ENCODE measurements around the gene PRSS1. TPM values are rescaled to one million over a fixed set of nuclear protein-coding genes. Genes with fewer than 3 reads are reported as not detected.
"Not testable (repeated sequence)": the region's sequence is repeated elsewhere in the genome, so short reads cannot be mapped to it uniquely, and the experiment has no call there.

PRSS1 gene
- total RNA-seq, 1 donor from 2014 or later: not detected

DNA sequence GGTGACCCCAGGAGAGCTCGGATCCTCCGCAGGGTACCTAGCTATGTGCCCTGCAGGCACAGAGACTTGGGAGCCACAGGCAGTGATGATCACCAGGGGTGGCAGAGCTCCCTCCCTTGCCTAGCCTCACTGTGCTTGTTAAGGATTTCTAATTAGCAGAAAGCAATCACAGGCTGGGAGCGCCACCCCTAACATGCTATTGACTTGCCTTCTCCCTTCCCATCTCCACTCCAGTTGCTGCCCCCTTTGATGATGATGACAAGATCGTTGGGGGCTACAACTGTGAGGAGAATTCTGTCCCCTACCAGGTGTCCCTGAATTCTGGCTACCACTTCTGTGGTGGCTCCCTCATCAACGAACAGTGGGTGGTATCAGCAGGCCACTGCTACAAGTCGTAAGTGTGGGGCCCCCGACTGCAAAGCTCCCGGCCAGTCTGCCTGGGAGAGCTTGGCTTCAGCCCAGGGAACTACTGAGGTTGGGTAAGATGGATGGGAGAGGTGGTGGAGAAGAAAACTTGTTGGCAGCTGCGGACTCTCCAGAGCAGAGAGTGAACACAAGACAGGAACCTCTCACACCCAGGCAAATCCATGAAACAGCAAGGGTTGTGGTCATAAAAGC lies 1.2 kb downstream of the PRSS1 start:
- Histone ChIP-seq H3K4me1 (no peaks in the 10 kb centered on the region), H3K27me3 (no peaks in the 10 kb centered on the region), H3K4me3 (no peak overlapping the region), H3K27ac (no peak overlapping the region), H3K9me3 (no peaks in the 10 kb centered on the region), H3K36me3 (no peaks in the 10 kb centered on the region)
- no peak for DNase-seq (ENCODE audit: low spot score in 2 of 2)
- intact Hi-C loops (cut with DNase I): no loop called here
- TF ChIP-seq, protein P1, sequence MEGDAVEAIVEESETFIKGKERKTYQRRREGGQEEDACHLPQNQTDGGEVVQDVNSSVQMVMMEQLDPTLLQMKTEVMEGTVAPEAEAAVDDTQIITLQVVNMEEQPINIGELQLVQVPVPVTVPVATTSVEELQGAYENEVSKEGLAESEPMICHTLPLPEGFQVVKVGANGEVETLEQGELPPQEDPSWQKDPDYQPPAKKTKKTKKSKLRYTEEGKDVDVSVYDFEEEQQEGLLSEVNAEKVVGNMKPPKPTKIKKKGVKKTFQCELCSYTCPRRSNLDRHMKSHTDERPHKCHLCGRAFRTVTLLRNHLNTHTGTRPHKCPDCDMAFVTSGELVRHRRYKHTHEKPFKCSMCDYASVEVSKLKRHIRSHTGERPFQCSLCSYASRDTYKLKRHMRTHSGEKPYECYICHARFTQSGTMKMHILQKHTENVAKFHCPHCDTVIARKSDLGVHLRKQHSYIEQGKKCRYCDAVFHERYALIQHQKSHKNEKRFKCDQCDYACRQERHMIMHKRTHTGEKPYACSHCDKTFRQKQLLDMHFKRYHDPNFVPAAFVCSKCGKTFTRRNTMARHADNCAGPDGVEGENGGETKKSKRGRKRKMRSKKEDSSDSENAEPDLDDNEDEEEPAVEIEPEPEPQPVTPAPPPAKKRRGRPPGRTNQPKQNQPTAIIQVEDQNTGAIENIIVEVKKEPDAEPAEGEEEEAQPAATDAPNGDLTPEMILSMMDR (IDR thresholded peaks at IDR 0.05): no peak

DNA sequence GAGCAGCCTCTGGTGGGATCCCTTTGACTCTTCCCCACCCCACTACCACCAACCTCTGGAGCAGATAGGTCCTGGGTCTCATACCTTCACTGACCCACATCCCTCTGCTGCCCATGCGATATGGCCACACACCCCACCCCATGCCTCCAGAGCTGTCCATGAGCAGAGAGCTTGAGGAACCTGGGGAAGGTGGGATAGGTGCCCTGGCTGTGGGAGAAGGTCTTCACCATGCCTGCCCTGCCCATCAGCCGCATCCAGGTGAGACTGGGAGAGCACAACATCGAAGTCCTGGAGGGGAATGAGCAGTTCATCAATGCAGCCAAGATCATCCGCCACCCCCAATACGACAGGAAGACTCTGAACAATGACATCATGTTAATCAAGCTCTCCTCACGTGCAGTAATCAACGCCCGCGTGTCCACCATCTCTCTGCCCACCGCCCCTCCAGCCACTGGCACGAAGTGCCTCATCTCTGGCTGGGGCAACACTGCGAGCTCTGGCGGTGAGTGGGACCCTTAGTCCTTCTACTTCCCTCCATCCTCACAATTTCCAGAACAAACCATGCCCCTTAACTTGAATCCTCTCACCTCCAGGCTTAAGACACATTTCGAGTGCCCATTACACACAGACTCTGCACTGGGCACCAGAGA lies 2.4 kb downstream of the PRSS1 start:
- H3K4me3 ChIP-seq; H3K27me3 ChIP-seq; H3K9me3 ChIP-seq; intact Hi-C loops (cut with DNase I); H3K4me1 ChIP-seq; H3K27ac ChIP-seq; DNase-seq (ENCODE audit: low spot score in 2 of 2); H3K36me3 ChIP-seq: not testable (repeated sequence)

DNA sequence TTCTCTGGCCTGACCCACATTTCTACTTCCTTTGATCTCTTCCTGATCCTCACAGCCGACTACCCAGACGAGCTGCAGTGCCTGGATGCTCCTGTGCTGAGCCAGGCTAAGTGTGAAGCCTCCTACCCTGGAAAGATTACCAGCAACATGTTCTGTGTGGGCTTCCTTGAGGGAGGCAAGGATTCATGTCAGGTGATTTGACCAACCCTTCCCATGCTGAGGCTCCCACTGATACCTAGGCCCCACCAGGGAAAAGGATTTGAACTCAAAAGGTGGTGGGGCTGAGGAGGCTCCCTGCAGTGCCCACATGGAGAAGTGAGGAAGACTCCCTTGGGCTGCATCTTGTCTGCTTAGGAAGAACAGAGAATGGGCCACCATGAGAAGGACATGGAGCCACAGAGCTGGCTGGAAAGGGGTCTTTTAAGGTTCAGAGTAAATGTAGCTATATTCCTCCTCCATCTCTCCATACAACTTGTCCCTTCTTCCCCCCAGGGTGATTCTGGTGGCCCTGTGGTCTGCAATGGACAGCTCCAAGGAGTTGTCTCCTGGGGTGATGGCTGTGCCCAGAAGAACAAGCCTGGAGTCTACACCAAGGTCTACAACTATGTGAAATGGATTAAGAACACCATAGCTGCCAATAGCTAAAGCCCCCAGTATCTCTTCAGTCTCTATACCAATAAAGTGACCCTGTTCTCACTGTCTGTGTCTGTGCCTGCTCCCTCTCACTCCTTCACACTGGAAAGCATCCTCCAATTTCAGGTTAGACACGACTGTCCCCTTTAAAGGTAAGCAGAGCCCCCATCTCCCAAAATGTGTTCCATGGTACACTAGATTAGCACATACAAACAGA lies 3.3 kb downstream of the PRSS1 start:
- Histone ChIP-seq H3K27ac (no peak overlapping the region), H3K36me3 (no peaks in the 10 kb centered on the region), H3K27me3 (no peaks in the 10 kb centered on the region), H3K4me3 (no peak overlapping the region), H3K9me3 (no peaks in the 10 kb centered on the region), H3K4me1 (no peaks in the 10 kb centered on the region)
- no peak for DNase-seq (ENCODE audit: low spot score in 2 of 2)
- TF ChIP-seq, protein P1 (IDR thresholded peaks at IDR 0.05): no peak
- intact Hi-C loops (cut with DNase I): no loop called here

DNA sequence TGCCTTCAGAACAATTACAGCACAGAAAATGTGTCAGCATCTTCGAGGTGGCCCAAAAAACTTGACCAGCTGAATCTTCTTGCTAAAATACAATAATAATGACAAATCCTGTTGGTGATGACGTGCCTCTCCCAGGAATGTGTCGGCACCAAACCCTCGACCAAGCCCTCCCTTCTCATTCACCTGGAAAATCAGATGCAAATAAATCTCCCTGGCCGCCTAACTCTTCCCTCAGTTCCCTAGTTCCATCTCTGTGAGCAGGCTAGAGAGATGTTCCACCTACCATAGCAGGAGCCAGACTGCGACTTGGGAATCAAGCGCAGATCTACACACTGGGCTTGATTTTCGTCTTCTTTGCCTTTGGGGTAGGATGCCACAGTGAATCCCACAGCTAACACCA lies 4.1 kb downstream of the PRSS1 start:
- intact Hi-C loops (cut with DNase I): no loop called here

DNA sequence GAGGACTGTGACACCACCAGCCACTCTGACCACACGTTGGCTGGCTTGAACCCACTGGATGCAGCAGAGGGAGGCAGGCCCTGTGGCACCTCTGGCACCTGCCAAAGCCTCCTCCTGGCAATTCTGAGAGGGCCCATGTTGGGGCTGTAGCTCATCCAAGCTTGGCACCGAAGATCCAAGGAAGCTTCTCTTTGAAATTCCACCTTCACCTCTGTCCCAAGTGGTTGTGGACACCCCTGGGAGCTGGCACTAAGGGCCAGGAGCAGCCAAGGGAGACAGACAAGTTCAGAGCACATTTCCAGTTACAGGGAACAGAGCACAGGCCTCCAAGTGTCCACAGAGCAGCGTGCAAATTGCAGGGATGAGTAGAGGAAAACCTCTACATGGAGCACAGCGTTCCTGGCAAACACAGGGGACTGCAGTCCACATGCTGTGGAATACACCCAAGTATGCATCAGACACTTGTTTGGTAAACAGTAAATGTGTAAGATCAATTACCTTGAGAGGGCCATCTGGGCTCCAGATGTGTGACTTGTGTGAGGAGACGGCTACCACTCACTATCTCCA lies 4.7 kb downstream of the PRSS1 start:
- intact Hi-C loops (cut with DNase I); DNase-seq (ENCODE audit: low spot score in 2 of 2); H3K4me1 ChIP-seq; H3K36me3 ChIP-seq; H3K27me3 ChIP-seq; H3K9me3 ChIP-seq; H3K4me3 ChIP-seq; H3K27ac ChIP-seq: not testable (repeated sequence)

More for the DNA sequence above, 4.1 kb downstream of the PRSS1 start:
- H3K4me1 ChIP-seq: no peaks in the 10 kb centered on the region
- no peak for DNase-seq (ENCODE audit: low spot score in 2 of 2)
- H3K27me3 ChIP-seq: no peaks in the 10 kb centered on the region
- H3K9me3 ChIP-seq: no peaks in the 10 kb centered on the region
- no peak overlapping the region for H3K4me3 ChIP-seq
- TF ChIP-seq, protein P1 (IDR thresholded peaks at IDR 0.05): no peak
- no peaks in the 10 kb centered on the region for H3K36me3 ChIP-seq
- no peak overlapping the region for H3K27ac ChIP-seq

DNA sequence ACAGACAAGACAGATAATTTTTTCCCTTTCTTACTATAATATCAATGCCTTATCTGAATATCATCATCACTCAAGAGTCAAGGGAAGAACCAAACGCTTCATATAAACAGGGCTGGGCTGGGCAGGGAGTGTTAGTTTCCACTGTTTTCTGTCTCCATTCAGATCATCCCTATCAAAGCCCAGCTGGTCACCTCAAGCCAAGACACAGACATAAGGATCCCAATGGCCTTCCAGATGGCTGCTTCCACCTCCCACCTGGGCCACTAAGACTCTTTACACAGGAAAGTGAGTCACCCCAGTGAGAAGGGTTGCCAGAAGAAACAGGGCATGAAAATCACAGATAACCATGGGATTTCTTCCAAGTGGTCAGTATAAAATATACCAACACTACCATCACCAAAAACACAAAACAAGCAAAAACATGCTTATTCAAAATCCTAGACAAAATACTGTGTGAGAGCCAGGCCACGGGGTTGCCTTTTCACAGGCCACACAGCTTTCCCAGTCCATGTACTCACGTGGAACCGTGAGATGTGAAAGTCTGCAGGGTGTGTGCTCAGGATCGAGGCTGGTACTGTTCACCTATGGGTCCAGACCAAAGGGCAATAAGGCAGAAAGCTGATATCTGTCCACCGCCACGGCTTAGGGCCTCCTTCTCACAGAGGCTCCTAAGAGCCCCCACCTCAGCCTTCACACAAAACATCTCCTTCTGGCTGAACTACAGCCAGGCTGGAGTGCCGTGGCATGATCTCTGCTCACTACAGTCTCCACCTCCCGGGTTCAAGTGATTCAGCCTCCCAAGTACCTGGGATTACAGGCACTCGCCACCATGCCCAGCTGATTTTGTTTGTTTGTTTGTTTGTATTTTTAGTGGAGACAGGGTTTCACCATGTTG lies 5.7 kb downstream of the PRSS1 start:
- no peak overlapping the region for H3K4me3 ChIP-seq
- intact Hi-C loops (cut with DNase I): no loop called here
- H3K36me3 ChIP-seq: no peaks in the 10 kb centered on the region
- no peaks in the 10 kb centered on the region for H3K27me3 ChIP-seq
- no peak overlapping the region for H3K27ac ChIP-seq
- DNase-seq (ENCODE audit: low spot score in 2 of 2): no peak
- no peaks in the 10 kb centered on the region for H3K4me1 ChIP-seq
- TF ChIP-seq, protein P1 (IDR thresholded peaks at IDR 0.05): no peak
- H3K9me3 ChIP-seq: no peaks in the 10 kb centered on the region

DNA sequence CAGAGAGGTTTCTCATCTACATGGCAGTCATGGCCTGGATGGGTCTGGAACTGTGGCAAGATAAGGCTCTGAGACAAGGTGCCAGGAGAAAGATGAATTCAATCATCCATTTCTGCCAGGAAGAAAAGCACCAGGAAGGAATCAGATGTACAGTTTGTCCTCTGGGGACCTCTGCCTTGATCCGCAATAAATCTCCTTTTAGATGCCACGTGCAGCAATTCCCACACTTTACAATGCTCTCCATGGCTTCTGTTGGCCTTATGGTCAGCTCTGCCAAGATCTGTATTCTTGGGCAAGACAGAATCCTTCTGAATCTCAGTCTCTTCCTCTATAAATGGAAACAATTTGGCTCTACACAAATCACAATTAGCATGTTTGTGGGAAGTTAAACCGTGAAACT lies 9.0 kb downstream of the PRSS1 start:
- H3K4me1 ChIP-seq; intact Hi-C loops (cut with DNase I); H3K27me3 ChIP-seq; H3K9me3 ChIP-seq; DNase-seq (ENCODE audit: low spot score in 2 of 2); H3K36me3 ChIP-seq; H3K4me3 ChIP-seq; H3K27ac ChIP-seq: not testable (repeated sequence)
